OCI-LY1 (cell line): Measurements from ENCODE around the gene SEMA6B.

Experiments used
- CTCF ChIP-seq: fragments of 200-600 bp; sonication (generic), shearing (Covaris generic); IDR thresholded peaks from 2 replicates; pipeline ENCODE4 v1.5.1; 2017; ENCODE audit warnings: mild to moderate bottlenecking, antibody characterized with exemption, low read length, moderate library complexity, mixed read lengths
- EZH2 ChIP-seq: fragments of 200-600 bp; sonication (generic), shearing (Covaris generic); IDR thresholded peaks from 2 replicates; pipeline ENCODE4 v1.8.0; 2017; ENCODE audit warnings: borderline replicate concordance, mixed run types, mild to moderate bottlenecking, antibody characterized with exemption, low read length, moderate library complexity, mixed read lengths

- TF ChIP-seq CTCF (no peak), EZH2 (no peak)
Observed at GRCh38 chr19:4556597-4557127, 2.8 kb downstream of the SEMA6B start.
